ENCODE measurements around the gene SNX1.

The SNX1 gene

GRCh38 chr15:64187396-64188191 is 91.8 kb downstream of the SNX1 start:
- no peak overlapping the region for H3K27ac ChIP-seq
- DNase-seq, result no peak
- in situ Hi-C loops (cut with HindIII; ENCODE audit: low pct_ligation_motif_present, low sequenced_read_pairs), result no loop called here
- TF ChIP-seq CTCF (IDR thresholded peaks at IDR 0.05; ENCODE audit: low read depth, low read length, missing control alignments), result no peak
- no peak overlapping the region for H3K4me3 ChIP-seq (ENCODE audit: low read depth, low read length)
- H3K27me3 ChIP-seq (replicated peaks), result no peaks in the 10 kb centered on the region
- no peaks in the 10 kb centered on the region for H3K36me3 ChIP-seq (replicated peaks)

Data from brain microvascular endothelial cell (primary cell).